SH-SY5Y (cell line): ENCODE results near the gene EFCAB6.

Experiments
- GATA2 ChIP-seq: IDR thresholded peaks from 2 replicates; pipeline ENCODE4 v1.6.1; 2011; ENCODE audit warnings: mild to moderate bottlenecking, low read depth, low read length
- GATA3 ChIP-seq: IDR thresholded peaks from 2 replicates; pipeline ENCODE4 v1.6.1; 2011; ENCODE audit warnings: low read depth, mild to moderate bottlenecking, low read length, moderate library complexity

GRCh38 chr22:43747058-43747457, 65.0 kb downstream of the EFCAB6 start:
- TF ChIP-seq GATA2 (no peak), GATA3 (no peak)
